OCI-LY1 (cell line): Measurements from ENCODE around the gene PDIA2.

Source experiments
- H2AFZ ChIP-seq: fragments of 200-600 bp; sonication (generic), shearing (Covaris generic); 2 replicates; pipeline ENCODE4 v1.6.0; 2014; ENCODE audit warnings: antibody characterized with exemption, mild to moderate bottlenecking, low read length
- H3F3A ChIP-seq: fragments of 200-600 bp; sonication (generic), shearing (Covaris generic); 2 replicates; pipeline ENCODE4 v1.6.0; 2014; ENCODE audit warnings: mild to moderate bottlenecking, antibody characterized with exemption, low read length, moderate library complexity; ENCODE audit not compliant: insufficient read depth
- H3K27ac ChIP-seq: fragments of 200-600 bp; sonication (generic); 2 replicates; pipeline ENCODE4 v1.5.1; 2014; ENCODE audit warnings: low read length, mixed run types, mild to moderate bottlenecking, low read depth; ENCODE audit not compliant: poor library complexity, severe bottlenecking
- H3K27me3 ChIP-seq: fragments of 200-600 bp; sonication (generic); 2 replicates; pipeline ENCODE4 v1.6.0; 2014; ENCODE audit warnings: antibody characterized with exemption, mild to moderate bottlenecking, low read length, moderate library complexity; ENCODE audit not compliant: insufficient read depth
- H3K36me3 ChIP-seq: fragments of 200-600 bp; sonication (generic); 2 replicates; pipeline ENCODE4 v1.6.1; 2014; ENCODE audit warnings: mild to moderate bottlenecking, antibody characterized with exemption, low read length, moderate library complexity, mixed read lengths; ENCODE audit not compliant: insufficient read depth
- H3K4me1 ChIP-seq: fragments of 200-600 bp; sonication (generic); 2 replicates; pipeline ENCODE4 v1.5.1; 2014; ENCODE audit warnings: mild to moderate bottlenecking, low read length, moderate library complexity; ENCODE audit not compliant: insufficient read depth, severe bottlenecking
- H3K4me2 ChIP-seq: fragments of 200-600 bp; sonication (generic), shearing (Covaris generic); 2 replicates; pipeline ENCODE4 v1.6.1; 2014; ENCODE audit warnings: low read length
- H3K4me3 ChIP-seq: fragments of 200-600 bp; sonication (generic); 2 replicates; pipeline ENCODE4 v1.5.1; 2014; ENCODE audit warnings: low read length, low read depth, mild to moderate bottlenecking, mixed read lengths; ENCODE audit not compliant: poor library complexity, severe bottlenecking
- H3K79me2 ChIP-seq: fragments of 200-600 bp; shearing (Covaris generic); 2 replicates; pipeline ENCODE4 v1.6.1; 2016; ENCODE audit warnings: mixed run types, low read length, mixed read lengths; ENCODE audit not compliant: insufficient read depth
- H3K9ac ChIP-seq: fragments of 200-600 bp; sonication (generic), shearing (Covaris generic); 2 replicates; pipeline ENCODE4 v1.6.1; 2014; ENCODE audit warnings: mild to moderate bottlenecking, low read length, mixed read lengths
- H3K9me2 ChIP-seq: fragments of 200-600 bp; sonication (generic), shearing (Covaris generic); 2 replicates; pipeline ENCODE4 v1.6.1; 2014; ENCODE audit warnings: low read depth, mild to moderate bottlenecking, low read length, mixed read lengths
- H3K9me3 ChIP-seq: fragments of 200-600 bp; shearing (Covaris generic); 2 replicates; pipeline ENCODE4 v1.6.1; 2014; ENCODE audit warnings: low read length, mixed read lengths
- H4K20me1 ChIP-seq: fragments of 200-600 bp; sonication (generic), shearing (Covaris generic); 2 replicates; pipeline ENCODE4 v1.6.0; 2016; ENCODE audit warnings: mild to moderate bottlenecking, low read length; ENCODE audit not compliant: insufficient read depth
- CTCF ChIP-seq: fragments of 200-600 bp; sonication (generic), shearing (Covaris generic); IDR thresholded peaks from 2 replicates; pipeline ENCODE4 v1.5.1; 2017; ENCODE audit warnings: mild to moderate bottlenecking, antibody characterized with exemption, low read length, moderate library complexity, mixed read lengths
- EZH2 ChIP-seq: fragments of 200-600 bp; sonication (generic), shearing (Covaris generic); IDR thresholded peaks from 2 replicates; pipeline ENCODE4 v1.8.0; 2017; ENCODE audit warnings: borderline replicate concordance, mixed run types, mild to moderate bottlenecking, antibody characterized with exemption, low read length, moderate library complexity, mixed read lengths

The PDIA2 gene

GRCh38 chr16:252366-253337 lies 30.3 kb upstream of the PDIA2 start:
- Histone ChIP-seq H4K20me1 (no peaks in the 10 kb centered on the region), H3K27ac (peak overlapping the region; percentile 26), H3K27me3 (no peaks in the 10 kb centered on the region), H3K9ac (no peak overlapping the region), H2AFZ (no peak overlapping the region), H3K4me1 (peaks cover 13% of the 10 kb centered on the region), H3K36me3 (peaks cover 29% of the 10 kb centered on the region), H3K4me2 (peak overlapping the region; percentile 13), H3K9me3 (no peaks in the 10 kb centered on the region), H3K4me3 (no peak overlapping the region), H3K79me2 (no peaks in the 10 kb centered on the region), H3F3A (no peaks in the 10 kb centered on the region; the same call in 1 of the 2 replicates), H3K9me2 (no peaks in the 10 kb centered on the region)
- TF ChIP-seq CTCF: no peak
- no peak for TF ChIP-seq EZH2

DNA sequence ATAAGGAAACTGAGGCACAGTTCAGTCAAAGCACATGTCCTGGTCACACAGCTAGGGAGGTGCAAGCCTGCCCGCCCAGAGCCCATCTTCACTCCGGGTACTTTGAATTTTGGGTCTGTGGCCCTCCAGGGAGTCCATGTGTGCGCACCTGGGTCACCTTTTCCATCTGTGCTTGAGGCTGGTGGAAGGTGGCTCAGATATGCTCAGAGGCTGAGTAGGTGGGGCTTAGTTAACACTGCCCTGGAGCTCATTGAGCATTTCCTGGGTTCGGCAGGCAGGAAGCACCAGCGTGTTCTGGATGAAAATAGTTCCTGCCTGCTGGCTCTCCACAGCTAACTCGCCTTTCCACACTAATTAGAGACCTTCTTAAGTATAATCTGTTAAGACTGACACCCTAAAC lies 29.1 kb upstream of the PDIA2 start:
- TF ChIP-seq EZH2 (no peak), CTCF (no peak)
- Histone ChIP-seq H3F3A (no peaks in the 10 kb centered on the region; the same call in 1 of the 2 replicates), H3K4me3 (no peak overlapping the region), H3K27ac (no peak overlapping the region), H3K4me1 (peaks cover 13% of the 10 kb centered on the region), H3K4me2 (no peak overlapping the region), H3K9ac (no peak overlapping the region), H2AFZ (no peak overlapping the region), H3K9me2 (no peaks in the 10 kb centered on the region), H3K9me3 (no peaks in the 10 kb centered on the region), H3K79me2 (no peaks in the 10 kb centered on the region), H3K27me3 (no peaks in the 10 kb centered on the region), H4K20me1 (no peaks in the 10 kb centered on the region), H3K36me3 (peaks cover 29% of the 10 kb centered on the region)

DNA sequence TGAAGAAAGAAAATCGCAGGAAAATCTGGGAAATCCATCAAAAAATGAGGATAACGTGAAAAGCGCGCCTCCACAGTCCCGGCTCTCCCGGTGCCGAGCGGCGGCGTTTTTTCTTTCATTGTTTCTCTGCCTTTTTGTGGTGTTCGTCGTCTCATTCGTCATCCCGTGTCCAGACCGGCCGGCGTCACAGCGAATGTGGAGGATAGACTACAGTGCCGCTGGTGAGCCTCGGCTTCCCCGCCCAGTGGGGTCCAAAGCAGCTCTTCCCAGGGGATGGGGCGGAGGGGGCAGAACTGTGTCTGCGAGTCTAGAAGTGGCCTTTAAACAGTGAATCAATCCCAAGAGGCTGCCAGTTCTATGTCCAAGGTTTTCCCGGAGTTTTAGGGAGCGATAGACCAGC lies 28.5 kb upstream of the PDIA2 start:
- no peak overlapping the region for H3K4me2 ChIP-seq
- H3K9me2 ChIP-seq: no peaks in the 10 kb centered on the region
- TF ChIP-seq CTCF (no peak), EZH2 (no peak)
- no peak overlapping the region for H3K4me3 ChIP-seq
- no peaks in the 10 kb centered on the region for H4K20me1 ChIP-seq
- no peaks in the 10 kb centered on the region for H3K79me2 ChIP-seq
- H2AFZ ChIP-seq: no peak overlapping the region
- no peaks in the 10 kb centered on the region for H3K27me3 ChIP-seq
- H3F3A ChIP-seq: no peaks in the 10 kb centered on the region; the same call in 1 of the 2 replicates
- H3K4me1 ChIP-seq: peaks cover 13% of the 10 kb centered on the region
- no peak overlapping the region for H3K27ac ChIP-seq
- H3K36me3 ChIP-seq: peaks cover 33% of the 10 kb centered on the region
- no peak overlapping the region for H3K9ac ChIP-seq
- H3K9me3 ChIP-seq: no peaks in the 10 kb centered on the region
